Large intestine (tissue), 3 donors: ENCODE measurements around the gene PDE4C. TPM values are rescaled to one million over a fixed set of nuclear protein-coding genes. Genes with fewer than 3 reads are reported as not detected.

Source experiments
- DNase-seq, 2 donors: peaks; one replicate each; pipeline versions ENCODE4 v3.0.0 to v3.0.0-alpha.2; 2013
- H3K27ac ChIP-seq: one replicate; pipeline ENCODE4 v1.5.1; 2013; ENCODE audit warnings: low read length
- H3K27me3 ChIP-seq: 2 replicates; pipeline ENCODE4 v1.6.1; 2013; ENCODE audit warnings: low read length; ENCODE audit not compliant: control insufficient read depth, insufficient read depth
- H3K36me3 ChIP-seq: 2 replicates; pipeline ENCODE4 v1.6.1; 2013; ENCODE audit warnings: low read length; ENCODE audit not compliant: control insufficient read depth, insufficient read depth
- H3K4me1 ChIP-seq: one replicate; pipeline ENCODE4 v1.6.1; 2013; ENCODE audit warnings: low read length; ENCODE audit not compliant: control insufficient read depth, insufficient read depth
- H3K4me3 ChIP-seq: one replicate; pipeline ENCODE4 v1.5.1; 2013; ENCODE audit warnings: low read length
- H3K9me3 ChIP-seq: one replicate; pipeline ENCODE4 v1.6.1; 2013; ENCODE audit warnings: mild to moderate bottlenecking, low read depth, low read length, moderate library complexity; ENCODE audit not compliant: control insufficient read depth
- WGBS: methylation state at CpG from one replicate; pipeline ENCODE4 v1.1.5; 2013; ENCODE audit warnings: low lambda C conversion rate; ENCODE audit not compliant: insufficient coverage; 5-methylcytosine and 5-hydroxymethylcytosine counted together
- polyA plus RNA-seq: library from polyadenylated mRNA; unstranded; fragments of 120-200 nt; gene quantifications from one replicate; pipeline ENCODE4 v1.2.1, GENCODE V29; 2013

The PDE4C gene
- polyA plus RNA-seq, 1 donor = 1.2 TPM

- H3K36me3 ChIP-seq = no peaks in the 10 kb centered on the region
- WGBS = 28% methylated on average over 3 of the region's 32 CpGs
- peak in 1 of 2 donors; percentile 31 for DNase-seq
- no peak overlapping the region for H3K4me3 ChIP-seq
- peaks cover 6% of the 10 kb centered on the region for H3K4me1 ChIP-seq
- no peaks in the 10 kb centered on the region for H3K9me3 ChIP-seq
- no peak overlapping the region for H3K27ac ChIP-seq
- H3K27me3 ChIP-seq = peaks cover 5% of the 10 kb centered on the region
These were observed 17.9 kb downstream of the PDE4C start for GRCh38 chr19:18208098-18208951.

GRCh38 chr19:18206018-18206417 lies 20.2 kb downstream of the PDE4C start:
- no peak for DNase-seq
- WGBS = no CpG with 5 or more reads among the region's 12 CpGs
- H3K36me3 ChIP-seq = no peaks in the 10 kb centered on the region
- H3K9me3 ChIP-seq = no peaks in the 10 kb centered on the region
- H3K27me3 ChIP-seq = peaks cover 5% of the 10 kb centered on the region
- no peak overlapping the region for H3K4me3 ChIP-seq
- peaks cover 12% of the 10 kb centered on the region for H3K4me1 ChIP-seq
- H3K27ac ChIP-seq = peak overlapping the region; percentile 96

GRCh38 chr19:18205200-18205892 lies 20.9 kb downstream of the PDE4C start:
- no peaks in the 10 kb centered on the region for H3K9me3 ChIP-seq
- H3K36me3 ChIP-seq = no peaks in the 10 kb centered on the region
- 40% methylated on average over 1 of the region's 36 CpGs for WGBS
- H3K4me1 ChIP-seq = peaks cover 12% of the 10 kb centered on the region
- DNase-seq = peak; percentile 55 to 75
- peak overlapping the region; percentile 96 for H3K27ac ChIP-seq
- peak overlapping the region; percentile 60 for H3K4me3 ChIP-seq
- peaks cover 2% of the 10 kb centered on the region for H3K27me3 ChIP-seq

GRCh38 chr19:18204394-18205199 lies 21.6 kb downstream of the PDE4C start:
- no peaks in the 10 kb centered on the region for H3K9me3 ChIP-seq
- H3K27me3 ChIP-seq = peaks cover 2% of the 10 kb centered on the region
- peak overlapping the region; percentile 60 for H3K4me3 ChIP-seq
- no peaks in the 10 kb centered on the region for H3K36me3 ChIP-seq
- DNase-seq = peak in 1 of 2 donors; percentile 56
- WGBS = 0% methylated on average over 1 of the region's 22 CpGs
- H3K4me1 ChIP-seq = peaks cover 12% of the 10 kb centered on the region
- peak overlapping the region; percentile 96 for H3K27ac ChIP-seq

GRCh38 chr19:18203863-18204393 lies 22.3 kb downstream of the PDE4C start, which contains the start of gene RAB3A:
TSS of gene RAB3A (minus strand) at chr19:18204042. CDS start at chr19:18202740, 1,302 bp downstream.
- no peaks in the 10 kb centered on the region for H3K9me3 ChIP-seq
- H3K27me3 ChIP-seq = peaks cover 2% of the 10 kb centered on the region
- peak within 1 kb of the TSS; percentile 96 for H3K27ac ChIP-seq
- no peaks in the 10 kb centered on the region for H3K36me3 ChIP-seq
- peak; percentile 100 for DNase-seq
- H3K4me3 ChIP-seq = peak within 1 kb of the TSS; percentile 63
- H3K4me1 ChIP-seq = peaks cover 12% of the 10 kb centered on the region
- WGBS = no CpG with 5 or more reads among the region's 50 CpGs

- peaks cover 2% of the 10 kb centered on the region for H3K36me3 ChIP-seq
- H3K27me3 ChIP-seq = peaks cover 2% of the 10 kb centered on the region
- peak overlapping the region; percentile 63 for H3K4me3 ChIP-seq
- H3K9me3 ChIP-seq = no peaks in the 10 kb centered on the region
- peaks cover 12% of the 10 kb centered on the region for H3K4me1 ChIP-seq
- WGBS = no CpG with 5 or more reads among the region's 38 CpGs
- no peak for DNase-seq
- no peak overlapping the region for H3K27ac ChIP-seq
These were observed 22.8 kb downstream of the PDE4C start for GRCh38 chr19:18203408-18203862.

- Histone ChIP-seq H3K4me1 (peaks cover 12% of the 10 kb centered on the region), H3K9me3 (no peaks in the 10 kb centered on the region), H3K4me3 (peak overlapping the region; percentile 63), H3K27me3 (no peaks in the 10 kb centered on the region), H3K36me3 (peaks cover 4% of the 10 kb centered on the region), H3K27ac (no peak overlapping the region)
- WGBS = no CpG with 5 or more reads among the region's 32 CpGs
- peak in 1 of 2 donors; percentile 45 for DNase-seq
These were observed 23.3 kb downstream of the PDE4C start for GRCh38 chr19:18202778-18203407.

- Histone ChIP-seq H3K36me3 (peaks cover 4% of the 10 kb centered on the region), H3K4me1 (peaks cover 12% of the 10 kb centered on the region), H3K4me3 (no peak overlapping the region), H3K9me3 (no peaks in the 10 kb centered on the region), H3K27ac (no peak overlapping the region), H3K27me3 (no peaks in the 10 kb centered on the region)
- no peak for DNase-seq
- WGBS = no CpG with 5 or more reads among the region's 24 CpGs
These were observed 23.9 kb downstream of the PDE4C start for GRCh38 chr19:18202397-18202777.

- DNase-seq = no peak
- H3K4me1 ChIP-seq = peaks cover 18% of the 10 kb centered on the region
- no peaks in the 10 kb centered on the region for H3K9me3 ChIP-seq
- H3K36me3 ChIP-seq = peaks cover 17% of the 10 kb centered on the region
- no CpG with 5 or more reads among the region's 6 CpGs for WGBS
- H3K27ac ChIP-seq = no peak overlapping the region
- H3K27me3 ChIP-seq = no peaks in the 10 kb centered on the region
- H3K4me3 ChIP-seq = no peak overlapping the region
These were observed 27.9 kb downstream of the PDE4C start for GRCh38 chr19:18198374-18198773.
